ENCODE data around the gene GOSR2.

The GOSR2 gene

DNA sequence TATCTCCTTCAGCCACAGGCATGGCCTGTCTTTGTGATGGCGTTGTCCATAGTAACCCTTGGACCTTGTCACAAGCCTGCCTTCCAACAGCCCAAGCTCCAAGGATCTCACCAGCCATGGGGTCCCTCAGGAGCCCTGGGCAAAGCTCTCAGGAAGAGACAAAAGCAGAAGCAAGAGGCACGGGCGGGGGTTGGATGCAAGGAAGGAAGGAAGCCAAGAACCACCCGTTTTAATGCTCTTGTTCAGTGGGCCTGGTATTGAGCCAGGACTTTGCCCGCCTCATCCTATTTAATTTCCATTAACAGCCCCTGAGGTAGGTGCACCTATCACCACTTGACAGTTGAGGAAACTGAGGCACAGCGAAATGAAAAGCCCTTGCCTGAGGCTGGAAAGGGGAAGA lies 32.3 kb upstream of the GOSR2 start:
- no peak overlapping the region for H3K4me3 ChIP-seq (ENCODE audit: low read depth, low read length)
- DNase-seq (ENCODE audit: low read depth), result no peak
- TF ChIP-seq, protein P1, sequence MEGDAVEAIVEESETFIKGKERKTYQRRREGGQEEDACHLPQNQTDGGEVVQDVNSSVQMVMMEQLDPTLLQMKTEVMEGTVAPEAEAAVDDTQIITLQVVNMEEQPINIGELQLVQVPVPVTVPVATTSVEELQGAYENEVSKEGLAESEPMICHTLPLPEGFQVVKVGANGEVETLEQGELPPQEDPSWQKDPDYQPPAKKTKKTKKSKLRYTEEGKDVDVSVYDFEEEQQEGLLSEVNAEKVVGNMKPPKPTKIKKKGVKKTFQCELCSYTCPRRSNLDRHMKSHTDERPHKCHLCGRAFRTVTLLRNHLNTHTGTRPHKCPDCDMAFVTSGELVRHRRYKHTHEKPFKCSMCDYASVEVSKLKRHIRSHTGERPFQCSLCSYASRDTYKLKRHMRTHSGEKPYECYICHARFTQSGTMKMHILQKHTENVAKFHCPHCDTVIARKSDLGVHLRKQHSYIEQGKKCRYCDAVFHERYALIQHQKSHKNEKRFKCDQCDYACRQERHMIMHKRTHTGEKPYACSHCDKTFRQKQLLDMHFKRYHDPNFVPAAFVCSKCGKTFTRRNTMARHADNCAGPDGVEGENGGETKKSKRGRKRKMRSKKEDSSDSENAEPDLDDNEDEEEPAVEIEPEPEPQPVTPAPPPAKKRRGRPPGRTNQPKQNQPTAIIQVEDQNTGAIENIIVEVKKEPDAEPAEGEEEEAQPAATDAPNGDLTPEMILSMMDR (IDR thresholded peaks at IDR 0.05; ENCODE audit: insufficient read depth, low read depth, low read length, missing control alignments), result no peak

DNA sequence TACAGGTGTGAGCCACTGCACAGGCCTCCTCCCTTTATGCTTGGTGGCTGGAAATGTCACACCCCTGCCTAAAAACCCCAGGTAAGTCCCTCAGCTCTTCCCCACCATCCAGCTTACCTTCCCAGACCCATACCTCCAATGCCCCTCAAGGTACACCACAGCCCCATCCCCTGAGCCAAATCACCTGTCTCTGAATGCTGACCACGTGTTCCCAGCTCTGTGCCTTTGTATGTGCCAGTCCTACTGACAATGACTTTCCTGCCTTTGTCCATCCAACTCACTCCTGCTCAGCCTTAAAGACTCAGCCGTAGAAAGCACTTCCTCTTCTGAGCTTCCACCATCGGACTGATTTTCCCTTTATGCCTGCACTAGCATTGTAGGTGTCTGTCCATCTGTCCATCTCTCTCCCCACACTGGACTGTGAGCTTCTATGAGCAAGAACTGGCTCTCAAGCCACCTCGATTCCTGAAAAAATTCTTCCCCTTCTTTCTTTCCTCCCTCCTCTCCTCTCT lies 30.7 kb upstream of the GOSR2 start:
- TF ChIP-seq, protein P1 (IDR thresholded peaks at IDR 0.05; ENCODE audit: insufficient read depth, low read depth, low read length, missing control alignments), result no peak
- no peak for DNase-seq (ENCODE audit: low read depth)
- no peak overlapping the region for H3K4me3 ChIP-seq (ENCODE audit: low read depth, low read length)

DNA sequence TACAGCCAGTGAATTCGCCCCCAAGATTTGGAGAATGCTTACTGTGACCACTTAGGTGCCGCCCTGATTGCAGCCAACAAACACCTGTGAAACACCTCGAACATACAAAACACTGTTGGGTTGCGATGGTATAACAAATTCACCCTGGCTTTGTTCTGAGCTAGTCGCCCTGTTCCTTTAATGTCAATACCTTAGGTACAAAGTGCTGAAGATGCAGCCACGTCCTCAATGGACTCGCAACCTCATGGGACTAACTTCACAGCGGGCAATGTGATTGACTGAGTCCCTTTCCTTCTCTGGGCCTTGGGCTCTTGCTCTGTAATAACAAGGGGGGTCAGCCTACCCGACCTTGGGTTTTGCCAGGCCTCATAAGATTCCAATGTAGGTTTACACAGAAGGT lies 28.9 kb upstream of the GOSR2 start:
- H3K4me3 ChIP-seq (ENCODE audit: low read depth, low read length), result no peak overlapping the region
- TF ChIP-seq, protein P1 (IDR thresholded peaks at IDR 0.05; ENCODE audit: insufficient read depth, low read depth, low read length, missing control alignments), result no peak
- DNase-seq (ENCODE audit: low read depth), result no peak

DNA sequence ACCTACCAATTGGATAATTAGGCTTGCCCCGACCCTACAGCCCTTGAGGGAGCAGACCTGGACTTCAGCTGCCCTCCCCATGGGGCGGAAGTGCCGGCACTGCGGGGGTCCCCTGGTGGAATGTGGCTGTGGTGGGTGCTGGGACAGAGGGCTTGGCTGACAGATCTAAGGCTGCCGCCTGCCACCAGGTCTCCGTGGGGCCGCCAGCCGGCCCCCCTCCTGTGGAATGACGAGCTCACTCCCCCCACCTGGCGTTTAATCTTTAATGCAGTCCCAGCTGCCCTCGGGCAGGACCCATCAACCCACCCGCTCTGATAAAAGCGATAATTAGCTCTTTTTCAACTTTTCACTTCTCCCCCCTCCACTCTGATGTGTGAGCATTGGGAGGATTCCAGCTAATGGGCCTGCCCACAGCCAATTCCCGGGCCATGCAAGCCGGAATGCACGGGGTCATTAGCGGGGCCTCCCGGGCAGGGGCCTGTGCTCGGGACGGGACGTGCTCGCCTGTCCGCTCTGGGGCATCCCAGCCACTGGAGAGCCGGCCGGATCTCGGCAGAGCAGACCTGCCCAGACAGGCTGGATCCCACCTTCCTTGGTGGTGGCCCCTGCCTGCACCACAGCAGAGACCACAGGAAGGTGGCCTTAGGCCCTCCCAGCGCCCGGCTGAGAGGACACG lies 28.3 kb upstream of the GOSR2 start:
- TF ChIP-seq, protein P1 (IDR thresholded peaks at IDR 0.05; ENCODE audit: insufficient read depth, low read depth, low read length, missing control alignments), result no peak
- H3K4me3 ChIP-seq (ENCODE audit: low read depth, low read length), result no peak overlapping the region
- no peak for DNase-seq (ENCODE audit: low read depth)

DNA sequence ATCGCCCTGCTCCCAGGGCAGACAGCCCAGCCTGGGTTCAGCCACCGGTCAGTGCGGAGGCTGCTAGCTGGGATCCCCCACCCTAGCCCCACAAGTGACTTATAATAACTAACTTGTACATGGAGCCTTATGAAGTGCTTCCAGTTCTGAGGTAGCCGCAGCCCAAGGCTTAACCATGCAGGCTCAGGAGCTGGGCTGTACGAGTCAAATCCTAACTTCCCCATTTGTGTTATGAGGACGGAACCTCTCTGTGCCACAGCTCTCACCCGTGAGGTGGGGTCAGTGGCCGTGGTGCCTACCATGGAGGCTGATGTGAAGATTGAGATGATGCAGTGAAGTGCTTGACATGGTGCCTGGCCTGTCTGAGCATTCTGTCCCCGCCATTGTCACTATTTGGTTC lies 27.8 kb upstream of the GOSR2 start:
- TF ChIP-seq, protein P1 (IDR thresholded peaks at IDR 0.05; ENCODE audit: insufficient read depth, low read depth, low read length, missing control alignments), result no peak
- DNase-seq (ENCODE audit: low read depth), result no peak

DNA sequence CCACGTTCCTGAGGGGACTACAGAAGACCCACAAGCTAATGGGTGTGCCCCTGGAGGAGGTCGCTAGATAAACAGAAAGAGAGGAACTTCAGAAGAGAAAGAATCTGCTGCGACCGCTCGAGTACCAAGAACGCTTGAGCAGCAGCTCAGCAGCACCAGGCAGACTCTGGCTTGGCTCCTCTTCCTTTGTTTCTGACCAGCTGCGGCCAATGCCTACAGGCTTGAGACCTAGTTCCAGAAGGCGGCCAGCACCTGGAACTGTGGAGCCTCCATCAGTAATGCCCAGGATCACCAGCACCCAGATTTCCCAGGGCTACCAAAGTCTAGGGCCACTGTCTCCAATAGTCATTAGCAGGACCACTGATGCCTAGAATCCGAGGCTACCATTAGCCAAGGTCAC lies 26.0 kb upstream of the GOSR2 start:
- TF ChIP-seq, protein P1 (IDR thresholded peaks at IDR 0.05; ENCODE audit: insufficient read depth, low read depth, low read length, missing control alignments), result no peak
- no peak overlapping the region for H3K4me3 ChIP-seq (ENCODE audit: low read depth, low read length)
- no peak for DNase-seq (ENCODE audit: low read depth)

More for the DNA sequence above, 27.8 kb upstream of the GOSR2 start:
- no peak overlapping the region for H3K4me3 ChIP-seq (ENCODE audit: low read depth, low read length)

DNA sequence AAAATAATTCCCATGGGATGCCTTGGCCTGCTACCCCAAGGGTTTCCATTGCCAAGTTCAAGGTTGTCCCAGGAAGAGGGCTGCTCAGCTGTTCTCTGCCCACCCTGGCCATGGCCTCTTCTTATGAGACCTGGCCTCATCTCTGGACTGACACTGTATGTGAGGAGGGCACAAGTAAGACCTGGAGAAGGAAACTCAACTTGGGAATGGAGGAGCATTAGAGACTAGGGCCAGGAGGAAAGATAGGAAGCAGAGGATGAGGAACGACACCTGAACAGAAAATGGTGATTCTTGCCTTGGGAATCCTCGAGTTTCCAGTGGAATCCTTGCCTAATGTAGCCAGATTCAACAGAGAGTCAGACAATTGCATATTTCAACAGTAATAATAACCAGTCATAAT lies 24.6 kb upstream of the GOSR2 start:
- no peak overlapping the region for H3K4me3 ChIP-seq (ENCODE audit: low read depth, low read length)
- TF ChIP-seq, protein P1 (IDR thresholded peaks at IDR 0.05; ENCODE audit: insufficient read depth, low read depth, low read length, missing control alignments), result no peak
- DNase-seq (ENCODE audit: low read depth), result no peak

Measured in GM12865 (cell line).